M059J (cell line): ENCODE data around the gene B3GNT5. TPM values are rescaled to one million over a fixed set of nuclear protein-coding genes. Genes with fewer than 3 reads are reported as not detected.

ENCODE experiments used
- DNase-seq: peaks from one replicate; pipeline ENCODE4 v3.0.0-alpha.2; 2012; ENCODE audit warnings: low read depth
- total RNA-seq: library from RNA; depleted of rRNA; stranded (reverse); fragments of >200 nt; shearing (Covaris generic); gene quantifications from 2 replicates; pipeline ENCODE4 v1.2.3, GENCODE V29; 2014

The B3GNT5 gene
- total RNA-seq, 1 experiment from 2014 or later: 4.1 TPM

GRCh38 chr3:183291497-183292031 is 38.5 kb downstream of the B3GNT5 start:
- DNase-seq: peak; percentile 35

- DNase-seq: no peak
Observed at GRCh38 chr3:183293966-183294365, 40.9 kb downstream of the B3GNT5 start.

- peak; percentile 87 for DNase-seq
Observed at GRCh38 chr3:183295211-183295610, 42.2 kb downstream of the B3GNT5 start.

GRCh38 chr3:183296944-183297343 is 43.9 kb downstream of the B3GNT5 start:
- DNase-seq: no peak

- peak; percentile 86 for DNase-seq
Observed at GRCh38 chr3:183298701-183299153, 45.7 kb downstream of the B3GNT5 start.

- no peak for DNase-seq
Observed at GRCh38 chr3:183299976-183300375, 46.9 kb downstream of the B3GNT5 start.

- peak; percentile 38 for DNase-seq
Observed at GRCh38 chr3:183300996-183301562, 48.0 kb downstream of the B3GNT5 start.

GRCh38 chr3:183301937-183302580 is 49.0 kb downstream of the B3GNT5 start:
- DNase-seq: no peak

- DNase-seq: no peak
Observed at GRCh38 chr3:183303690-183304089, 50.6 kb downstream of the B3GNT5 start.

GRCh38 chr3:183306798-183307671 is 54.0 kb downstream of the B3GNT5 start:
- DNase-seq: peak; percentile 81

GRCh38 chr3:183307749-183308148 is 54.7 kb downstream of the B3GNT5 start:
- DNase-seq: no peak

- no peak for DNase-seq
Observed at GRCh38 chr3:183308751-183309150, 55.7 kb downstream of the B3GNT5 start.

GRCh38 chr3:183309276-183309675 is 56.2 kb downstream of the B3GNT5 start:
- DNase-seq: no peak

- DNase-seq: no peak
Observed at GRCh38 chr3:183310936-183311335, 57.9 kb downstream of the B3GNT5 start.

GRCh38 chr3:183312433-183312832 is 59.4 kb downstream of the B3GNT5 start:
- peak; percentile 50 for DNase-seq

GRCh38 chr3:183313351-183313750 is 60.3 kb downstream of the B3GNT5 start:
- no peak for DNase-seq

GRCh38 chr3:183313764-183314163 is 60.7 kb downstream of the B3GNT5 start:
- no peak for DNase-seq

GRCh38 chr3:183315739-183316138 is 62.7 kb downstream of the B3GNT5 start:
- DNase-seq: no peak

- DNase-seq: no peak
Observed at GRCh38 chr3:183317271-183317670, 64.2 kb downstream of the B3GNT5 start.

- peak; percentile 50 for DNase-seq
Observed at GRCh38 chr3:183317886-183318865, 65.1 kb downstream of the B3GNT5 start.

- no peak for DNase-seq
Observed at GRCh38 chr3:183318877-183319276, 65.8 kb downstream of the B3GNT5 start.
